Central memory CD8-positive, alpha-beta T cell (primary cell): ENCODE data around the gene ULK4.
A peak's percentile ranks its signal among the peaks of the same experiment; 100 is the strongest.
"Not testable (repeated sequence)": the region's sequence is repeated elsewhere in the genome, so short reads cannot be mapped to it uniquely, and the experiment has no call there.

Experiments
- ATAC-seq: fragments of 150-1000 bp; cut with Tn5 transposase; replicated peaks from 2 replicates; pipeline ENCODE4 v1.10.0; 2022; ENCODE audit warnings: mild to moderate bottlenecking, moderate FRiP score, moderate number of reproducible peaks; ENCODE audit not compliant: poor library complexity, severe bottlenecking; ENCODE audit errors: extremely low read depth
- DNase-seq, 2 donors: peaks; one replicate each; pipeline ENCODE4 v3.0.0; 2021; ENCODE audit warnings: low spot score in 2 of 2
- H3K27ac Mint-ChIP-seq: one replicate; pipeline ENCODE4 v1.8.0; 2022; ENCODE audit warnings: low read depth, mild to moderate bottlenecking, moderate library complexity, mixed read lengths
- H3K27me3 Mint-ChIP-seq: one replicate; pipeline ENCODE4 v1.8.0; 2022; ENCODE audit warnings: mixed read lengths
- H3K36me3 Mint-ChIP-seq: one replicate; pipeline ENCODE4 v1.8.0; 2022; ENCODE audit warnings: mild to moderate bottlenecking, moderate library complexity, mixed read lengths; ENCODE audit not compliant: insufficient read depth
- H3K4me1 Mint-ChIP-seq: one replicate; pipeline ENCODE4 v1.8.0; 2022; ENCODE audit warnings: mixed read lengths
- H3K4me3 Mint-ChIP-seq: one replicate; pipeline ENCODE4 v1.8.0; 2022; ENCODE audit warnings: mild to moderate bottlenecking, moderate library complexity, mixed read lengths
- H3K9me3 Mint-ChIP-seq: one replicate; pipeline ENCODE4 v1.8.0; 2022; ENCODE audit warnings: mixed read lengths

ULK4 gene

DNA sequence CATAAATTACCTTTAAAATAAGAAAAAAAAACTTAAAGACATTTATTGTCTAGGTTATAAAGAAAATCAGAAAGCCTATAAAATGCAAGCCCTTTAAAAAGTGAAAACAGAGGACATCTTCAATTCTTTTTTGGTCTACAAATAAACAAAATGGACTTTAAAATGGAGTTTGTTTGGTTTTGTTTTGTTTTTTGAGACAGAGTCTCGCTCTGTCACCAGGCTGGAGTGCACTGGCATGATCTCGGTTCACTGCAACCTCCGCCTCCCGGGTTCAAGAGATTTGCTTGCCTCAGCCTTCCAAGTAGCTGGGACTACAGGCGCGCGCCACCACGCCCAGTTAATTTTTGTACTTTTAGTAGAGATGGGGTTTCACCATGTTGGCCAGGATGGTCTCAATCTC lies 252.7 kb downstream of the ULK4 start:
- H3K9me3 Mint-ChIP-seq, H3K27ac Mint-ChIP-seq, H3K27me3 Mint-ChIP-seq, H3K4me1 Mint-ChIP-seq, DNase-seq, H3K4me3 Mint-ChIP-seq, ATAC-seq, H3K36me3 Mint-ChIP-seq: not testable (repeated sequence)

DNA sequence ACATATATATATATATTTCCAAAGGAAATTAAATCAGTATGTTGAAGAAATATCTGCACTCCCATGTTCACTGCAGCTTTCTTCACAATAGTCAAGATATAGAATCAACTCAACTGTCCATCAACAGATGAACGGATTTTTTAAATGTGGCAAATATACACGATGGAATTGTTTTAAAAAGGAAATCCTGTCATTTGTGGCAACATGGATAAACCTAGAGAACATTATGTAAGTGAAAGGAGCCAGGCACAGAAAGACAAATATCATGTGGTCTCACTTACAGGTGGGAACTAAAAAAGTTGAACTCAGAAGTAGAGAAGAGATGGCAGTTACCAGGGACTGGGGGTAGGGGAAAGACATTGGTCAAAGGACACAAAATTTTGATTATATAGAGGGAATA lies 253.7 kb downstream of the ULK4 start:
- Mint-ChIP-seq H3K4me1 (no peaks in the 10 kb centered on the region), H3K9me3 (no peaks in the 10 kb centered on the region), H3K27me3 (no peaks in the 10 kb centered on the region), H3K27ac (no peak overlapping the region), H3K4me3 (no peak overlapping the region), H3K36me3 (no peaks in the 10 kb centered on the region)
- no peak for ATAC-seq
- DNase-seq: no peak

DNA sequence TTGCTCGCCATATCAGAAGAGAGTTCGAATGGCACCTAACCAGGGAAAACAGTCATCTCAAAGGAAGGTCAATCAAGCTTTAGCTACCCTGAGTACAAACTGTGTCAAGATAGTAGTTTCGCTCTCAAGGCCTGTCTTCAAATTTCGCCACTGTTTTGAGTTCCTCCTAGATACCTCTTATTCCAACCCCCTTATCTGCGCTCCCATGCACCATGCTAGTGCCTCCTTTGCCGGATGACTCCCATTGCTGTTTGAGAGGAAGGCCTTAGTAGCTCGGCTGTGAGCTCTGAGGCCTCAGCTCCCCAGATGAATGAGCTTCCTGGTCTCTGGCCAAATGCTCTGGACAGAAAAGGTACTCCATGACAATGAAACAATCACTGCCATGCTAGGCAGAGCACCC lies 256.0 kb downstream of the ULK4 start:
- no peaks in the 10 kb centered on the region for H3K36me3 Mint-ChIP-seq
- no peak overlapping the region for H3K27ac Mint-ChIP-seq
- H3K9me3 Mint-ChIP-seq: no peaks in the 10 kb centered on the region
- ATAC-seq (no peak), DNase-seq (no peak)
- H3K27me3 Mint-ChIP-seq: no peaks in the 10 kb centered on the region
- H3K4me1 Mint-ChIP-seq: no peaks in the 10 kb centered on the region
- no peak overlapping the region for H3K4me3 Mint-ChIP-seq

DNA sequence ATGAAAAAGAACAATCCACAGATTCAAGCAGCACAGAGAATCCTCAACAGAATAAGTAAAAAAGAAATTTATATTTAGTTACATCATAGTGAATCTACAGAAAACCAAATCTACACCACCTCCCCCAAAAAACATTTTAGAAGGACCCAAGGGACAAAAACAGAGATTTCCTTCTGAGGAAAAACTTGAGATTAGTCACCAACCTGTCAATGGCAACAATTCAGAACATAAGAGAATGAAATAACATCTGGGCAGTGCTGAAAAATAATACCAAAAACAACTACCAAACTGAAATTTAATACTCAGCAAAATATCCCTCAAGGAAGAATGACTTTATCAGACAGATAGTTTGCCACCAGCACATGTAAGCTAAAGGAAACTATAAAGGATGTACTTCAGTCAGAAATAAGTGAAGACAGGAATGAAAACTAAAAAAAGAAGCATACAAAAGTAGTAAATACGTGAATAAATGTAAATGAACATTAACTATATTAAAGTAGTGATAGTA lies 260.7 kb downstream of the ULK4 start:
- no peak for ATAC-seq
- H3K4me3 Mint-ChIP-seq: no peak overlapping the region
- H3K9me3 Mint-ChIP-seq: peaks cover 3% of the 10 kb centered on the region
- no peaks in the 10 kb centered on the region for H3K27me3 Mint-ChIP-seq
- peak overlapping the region; percentile 51 for H3K27ac Mint-ChIP-seq
- peaks cover 1% of the 10 kb centered on the region for H3K36me3 Mint-ChIP-seq
- H3K4me1 Mint-ChIP-seq: no peaks in the 10 kb centered on the region
- no peak for DNase-seq

DNA sequence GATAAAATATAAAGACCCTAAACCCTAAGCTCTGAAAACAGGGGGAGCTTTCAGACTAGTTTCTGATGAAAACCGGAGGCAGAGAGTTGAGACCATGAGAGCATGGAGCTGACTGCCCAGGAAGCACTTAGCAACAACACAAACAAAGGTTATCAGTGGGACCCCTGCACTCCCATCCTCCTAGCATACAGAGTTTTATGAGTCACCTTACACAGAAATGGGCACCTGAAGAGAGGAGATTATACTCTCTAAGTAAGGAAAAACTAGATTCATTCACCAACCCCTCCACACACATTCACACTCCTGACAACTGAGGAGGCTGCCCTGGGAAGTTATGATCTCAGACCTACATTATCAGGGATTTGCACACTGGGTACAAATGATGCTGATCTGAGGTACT lies 261.7 kb downstream of the ULK4 start:
- Mint-ChIP-seq H3K36me3 (peaks cover 1% of the 10 kb centered on the region), H3K27me3 (no peaks in the 10 kb centered on the region), H3K27ac (no peak overlapping the region), H3K4me1 (no peaks in the 10 kb centered on the region), H3K9me3 (peaks cover 5% of the 10 kb centered on the region), H3K4me3 (no peak overlapping the region)
- DNase-seq (no peak), ATAC-seq (no peak)

DNA sequence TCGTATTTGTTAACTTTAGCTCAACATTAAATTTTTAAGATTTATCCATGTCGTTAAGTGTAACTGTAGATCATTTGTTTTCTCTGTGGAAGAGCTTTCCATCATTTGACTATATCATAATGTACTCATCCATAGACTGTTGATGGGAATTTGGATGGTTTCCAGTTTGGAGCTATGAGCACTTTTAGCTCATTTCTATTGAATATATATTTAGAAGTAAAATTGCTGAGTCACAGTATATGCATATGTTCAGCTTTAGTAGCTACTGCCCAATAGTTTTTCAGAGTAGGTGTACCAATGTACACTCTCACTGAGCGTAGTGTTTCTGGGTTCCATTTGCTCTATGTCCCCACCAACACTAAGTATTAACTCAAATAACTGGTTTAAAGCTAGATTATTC lies 263.0 kb downstream of the ULK4 start:
- Mint-ChIP-seq H3K9me3 (peaks cover 5% of the 10 kb centered on the region), H3K4me1 (no peaks in the 10 kb centered on the region), H3K27me3 (no peaks in the 10 kb centered on the region), H3K4me3 (no peak overlapping the region), H3K27ac (no peak overlapping the region), H3K36me3 (peaks cover 1% of the 10 kb centered on the region)
- ATAC-seq (no peak), DNase-seq (no peak)

DNA sequence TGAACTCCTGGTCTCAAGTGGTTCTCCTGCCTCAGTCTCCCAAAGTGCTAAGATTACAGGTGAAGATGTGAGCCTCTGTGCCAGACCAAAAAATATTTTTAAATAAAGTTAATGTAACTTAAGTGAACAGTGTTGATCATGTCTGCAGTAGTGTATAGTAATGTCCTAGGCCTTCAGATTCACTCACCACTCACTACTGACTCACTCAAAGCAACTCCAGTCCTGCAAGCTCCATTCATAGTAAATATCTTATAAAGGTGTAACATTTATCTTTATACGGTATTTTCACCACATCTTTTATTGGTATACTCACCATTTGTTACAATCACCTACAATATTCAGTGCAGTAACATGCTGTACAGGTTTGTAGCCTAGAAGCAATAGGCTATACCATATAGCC lies 264.2 kb downstream of the ULK4 start:
- Mint-ChIP-seq H3K9me3 (peaks cover 5% of the 10 kb centered on the region), H3K36me3 (peaks cover 1% of the 10 kb centered on the region), H3K27me3 (no peaks in the 10 kb centered on the region), H3K4me3 (no peak overlapping the region), H3K27ac (no peak overlapping the region), H3K4me1 (no peaks in the 10 kb centered on the region)
- ATAC-seq (no peak), DNase-seq (no peak)

DNA sequence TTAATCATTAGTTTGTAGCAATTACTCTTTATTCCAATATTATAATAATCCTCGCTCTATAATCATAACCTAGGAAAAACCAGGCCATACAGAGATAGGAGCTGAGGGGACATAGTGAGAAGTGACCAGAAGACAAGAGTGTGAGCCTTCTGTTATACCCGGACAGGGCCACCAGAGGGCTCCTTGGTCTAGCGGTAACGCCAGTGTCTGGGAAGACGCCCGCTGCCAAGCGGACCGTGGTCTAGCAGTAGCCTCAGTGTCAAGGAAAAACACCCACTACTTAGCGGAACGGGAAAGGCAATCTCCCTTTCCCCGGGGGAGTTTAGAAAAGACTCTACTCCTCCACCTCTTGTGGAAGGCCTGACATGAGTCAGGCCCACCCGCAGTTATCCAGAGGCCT lies 266.1 kb downstream of the ULK4 start:
- not testable (repeated sequence) for H3K4me1 Mint-ChIP-seq, H3K9me3 Mint-ChIP-seq, DNase-seq, H3K36me3 Mint-ChIP-seq, H3K27me3 Mint-ChIP-seq, H3K27ac Mint-ChIP-seq, H3K4me3 Mint-ChIP-seq, ATAC-seq

DNA sequence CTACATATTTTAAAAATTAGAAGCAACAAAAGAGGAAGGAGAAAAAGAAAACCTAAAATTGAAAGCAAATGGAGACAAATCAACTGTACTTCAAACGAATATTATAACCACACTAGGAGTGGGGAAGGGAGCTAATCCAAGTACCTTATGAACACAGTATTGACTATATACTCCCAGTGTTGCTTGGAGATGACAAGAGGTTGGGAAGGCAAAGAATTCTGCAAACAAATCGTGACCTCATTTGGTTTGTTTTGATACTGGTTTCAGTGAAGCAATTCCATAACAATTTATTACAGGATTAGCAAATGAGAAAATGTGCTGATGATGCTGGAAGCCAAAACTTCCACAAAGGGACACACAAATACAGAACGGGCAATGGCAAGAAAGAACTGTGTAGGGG lies 268.1 kb downstream of the ULK4 start:
- Mint-ChIP-seq H3K27ac (no peak overlapping the region), H3K9me3 (peaks cover 5% of the 10 kb centered on the region), H3K4me3 (no peak overlapping the region), H3K4me1 (peaks cover 6% of the 10 kb centered on the region), H3K36me3 (peaks cover 1% of the 10 kb centered on the region), H3K27me3 (no peaks in the 10 kb centered on the region)
- ATAC-seq (no peak), DNase-seq (no peak)

DNA sequence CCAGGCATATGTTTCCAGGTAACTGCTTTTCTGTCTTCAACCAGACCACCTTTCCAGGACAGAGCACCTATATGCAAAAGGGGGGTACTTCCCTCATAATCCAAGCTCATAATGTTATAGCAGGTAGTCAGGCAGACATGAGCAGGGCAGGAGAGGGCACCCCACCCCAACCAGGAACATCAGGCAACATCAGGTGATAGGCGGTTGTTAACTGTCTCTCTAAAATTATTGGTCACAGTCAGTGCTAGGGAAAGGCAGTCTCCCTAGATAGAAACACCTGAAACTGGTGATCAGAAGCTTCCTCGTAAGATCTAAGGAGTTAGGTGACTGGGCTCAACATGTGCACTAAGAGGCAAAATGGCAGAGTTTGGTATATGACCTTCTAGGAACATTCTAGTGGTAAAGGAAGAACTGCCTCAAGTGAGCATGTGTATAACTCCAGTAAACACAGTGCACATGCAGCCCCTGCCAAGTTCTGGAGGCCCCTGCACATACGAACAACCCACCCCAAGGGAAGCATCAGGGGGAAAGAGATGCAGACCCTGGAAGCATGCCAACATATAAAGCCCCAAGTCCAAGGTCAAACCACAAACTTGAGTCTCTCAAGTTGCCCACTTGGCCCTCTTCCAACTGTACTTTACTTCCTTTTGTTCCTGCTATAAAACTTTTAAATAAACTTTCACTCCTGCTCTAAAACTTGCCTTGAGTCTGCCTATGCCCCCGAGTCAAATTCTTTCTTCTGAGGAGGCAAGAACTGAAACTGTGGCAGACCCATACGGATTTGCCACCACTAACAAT lies 270.9 kb downstream of the ULK4 start:
- Mint-ChIP-seq H3K4me3 (no peak overlapping the region), H3K27me3 (no peaks in the 10 kb centered on the region), H3K4me1 (peaks cover 6% of the 10 kb centered on the region), H3K9me3 (no peaks in the 10 kb centered on the region), H3K27ac (no peak overlapping the region), H3K36me3 (peaks cover 2% of the 10 kb centered on the region)
- no peak for ATAC-seq
- no peak for DNase-seq

DNA sequence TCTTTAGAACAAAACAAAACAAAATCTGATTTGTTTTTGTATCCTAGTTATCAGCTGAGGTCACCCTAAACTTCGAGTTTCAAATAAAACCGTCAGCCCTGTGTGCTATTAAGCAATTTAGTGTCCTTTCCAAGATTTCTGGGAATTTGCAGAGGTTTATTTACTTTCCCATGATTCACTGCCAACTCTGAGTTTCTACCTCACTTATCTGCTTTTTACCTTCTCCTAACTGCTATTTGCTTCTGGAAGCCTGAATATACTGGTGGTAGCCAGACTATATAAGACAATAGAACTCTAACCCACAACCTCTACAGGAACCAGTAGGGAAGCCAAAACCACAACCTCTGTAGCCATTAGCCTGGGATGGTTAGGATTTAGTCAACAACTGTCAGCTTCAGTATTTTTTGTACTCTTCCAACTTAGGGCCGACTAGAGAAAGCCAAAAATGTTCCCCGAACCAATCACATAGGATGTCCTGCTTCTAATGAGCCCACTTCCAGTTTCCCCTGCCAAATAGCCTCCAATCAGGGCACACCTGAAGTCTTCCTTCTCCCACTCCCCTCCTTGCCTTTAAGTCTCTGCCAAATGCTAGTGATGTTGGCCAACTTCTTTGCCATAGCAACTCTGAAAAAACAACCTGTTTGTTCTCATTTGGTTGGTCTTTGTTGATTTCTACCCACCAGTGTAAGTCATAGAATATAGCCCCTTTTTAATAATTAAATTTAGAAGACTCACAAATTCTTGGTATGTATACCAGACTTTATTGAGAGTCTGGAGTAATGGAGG lies 273.1 kb downstream of the ULK4 start:
- no peak overlapping the region for H3K27ac Mint-ChIP-seq
- ATAC-seq (no peak), DNase-seq (no peak)
- H3K4me3 Mint-ChIP-seq: no peak overlapping the region
- H3K36me3 Mint-ChIP-seq: peaks cover 2% of the 10 kb centered on the region
- peaks cover 6% of the 10 kb centered on the region for H3K4me1 Mint-ChIP-seq
- no peaks in the 10 kb centered on the region for H3K27me3 Mint-ChIP-seq
- no peaks in the 10 kb centered on the region for H3K9me3 Mint-ChIP-seq

DNA sequence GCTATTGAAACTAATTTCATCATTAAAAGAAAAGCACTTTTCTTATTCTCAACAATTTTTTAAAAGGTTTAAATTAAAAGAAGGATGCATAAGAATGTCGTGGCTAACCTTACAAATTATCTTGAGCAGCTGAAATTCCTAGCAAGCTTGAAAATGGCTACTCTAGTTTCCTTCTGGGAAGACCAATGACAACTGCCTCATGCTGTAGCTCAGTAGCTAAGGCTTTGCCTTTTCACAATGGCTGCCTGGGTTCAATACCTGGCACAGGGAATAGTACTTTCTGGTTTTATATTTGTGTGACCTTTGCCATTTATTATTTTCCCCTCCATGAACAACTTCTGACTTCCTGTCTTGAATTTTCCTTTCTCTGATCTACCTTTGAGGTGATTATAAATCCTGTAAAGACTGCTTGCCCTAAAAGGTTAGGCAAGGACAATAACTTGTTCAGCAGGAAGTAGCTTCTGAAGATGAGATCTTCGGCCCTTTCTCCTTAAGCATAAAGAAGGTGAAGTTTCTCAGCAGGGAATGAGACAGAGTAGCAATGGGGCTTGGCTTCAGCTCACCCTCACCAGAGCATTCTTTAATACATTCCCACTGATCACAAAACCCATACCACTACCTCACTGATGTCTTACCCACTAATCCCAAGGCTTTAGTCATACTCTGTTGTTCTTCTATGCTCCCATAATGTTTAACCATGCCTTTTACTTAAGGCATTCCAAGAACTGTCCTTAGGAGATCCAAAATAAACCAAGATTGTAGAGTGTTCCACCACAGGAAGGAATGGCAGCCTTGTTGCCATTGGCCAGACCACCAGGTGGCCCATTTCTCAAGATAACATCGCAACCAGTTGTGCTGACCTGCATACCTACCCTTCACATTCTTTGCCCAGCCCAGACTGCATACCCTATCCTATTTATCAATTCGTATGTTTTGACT lies 276.8 kb downstream of the ULK4 start:
- no peak for ATAC-seq
- Mint-ChIP-seq H3K9me3 (no peaks in the 10 kb centered on the region), H3K36me3 (peaks cover 2% of the 10 kb centered on the region), H3K27me3 (no peaks in the 10 kb centered on the region), H3K4me1 (no peaks in the 10 kb centered on the region), H3K4me3 (no peak overlapping the region), H3K27ac (no peak overlapping the region)
- DNase-seq: no peak
